ENCODE measurements around the gene MYLK. TPM values are rescaled to one million over a fixed set of nuclear protein-coding genes. Genes with fewer than 3 reads are reported as not detected.

The MYLK gene
- total RNA-seq, 2 experiments from 2014 or later: 0.22 TPM; not detected in 1

DNA sequence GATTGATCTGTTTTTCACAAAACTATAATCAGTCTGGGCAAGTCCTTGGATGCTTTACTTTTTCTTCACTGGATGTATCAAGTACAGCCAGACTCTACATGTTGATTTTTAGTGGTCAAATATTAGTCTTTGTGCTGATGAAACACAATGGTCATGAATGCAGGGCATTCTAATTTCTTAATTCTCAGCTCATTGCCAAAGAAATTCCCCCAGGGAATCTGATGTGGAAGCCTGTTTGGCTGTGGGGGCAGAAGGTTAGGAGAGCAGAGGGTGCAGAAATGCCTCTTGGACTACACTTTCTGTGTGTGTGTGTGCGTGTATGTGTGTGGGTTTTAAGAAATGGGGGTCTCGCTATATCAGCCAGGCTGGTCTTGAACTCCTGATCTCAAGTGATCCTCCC is 250.6 kb downstream of the MYLK start:
- Mint-ChIP-seq H3K27ac (no peak overlapping the region), H3K4me1 (ENCODE audit: low read depth) (no peaks in the 10 kb centered on the region), H3K27me3 (no peaks in the 10 kb centered on the region), H3K9me3 (no peaks in the 10 kb centered on the region), H3K36me3 (ENCODE audit: low read depth) (no peaks in the 10 kb centered on the region), H3K4me3 (no peak overlapping the region)
- ChIA-PET POLR2A (no interaction called here), CTCF (no interaction called here)
- ATAC-seq (ENCODE audit: poor library complexity): no peak
- intact Hi-C loops (cut with DNase I, micrococcal nuclease): no loop called here
- TF ChIP-seq, protein P1, sequence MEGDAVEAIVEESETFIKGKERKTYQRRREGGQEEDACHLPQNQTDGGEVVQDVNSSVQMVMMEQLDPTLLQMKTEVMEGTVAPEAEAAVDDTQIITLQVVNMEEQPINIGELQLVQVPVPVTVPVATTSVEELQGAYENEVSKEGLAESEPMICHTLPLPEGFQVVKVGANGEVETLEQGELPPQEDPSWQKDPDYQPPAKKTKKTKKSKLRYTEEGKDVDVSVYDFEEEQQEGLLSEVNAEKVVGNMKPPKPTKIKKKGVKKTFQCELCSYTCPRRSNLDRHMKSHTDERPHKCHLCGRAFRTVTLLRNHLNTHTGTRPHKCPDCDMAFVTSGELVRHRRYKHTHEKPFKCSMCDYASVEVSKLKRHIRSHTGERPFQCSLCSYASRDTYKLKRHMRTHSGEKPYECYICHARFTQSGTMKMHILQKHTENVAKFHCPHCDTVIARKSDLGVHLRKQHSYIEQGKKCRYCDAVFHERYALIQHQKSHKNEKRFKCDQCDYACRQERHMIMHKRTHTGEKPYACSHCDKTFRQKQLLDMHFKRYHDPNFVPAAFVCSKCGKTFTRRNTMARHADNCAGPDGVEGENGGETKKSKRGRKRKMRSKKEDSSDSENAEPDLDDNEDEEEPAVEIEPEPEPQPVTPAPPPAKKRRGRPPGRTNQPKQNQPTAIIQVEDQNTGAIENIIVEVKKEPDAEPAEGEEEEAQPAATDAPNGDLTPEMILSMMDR (IDR thresholded peaks at IDR 0.05): no peak
- no peaks in the 10 kb centered on the region for H3K36me3 ChIP-seq (ENCODE audit: insufficient read depth, low read length)
- H3K4me3 ChIP-seq (ENCODE audit: low read length): no peak overlapping the region
- H3K9me3 ChIP-seq (ENCODE audit: control insufficient read depth in 1 of 2, insufficient read depth in 1 of 2, low read length in 2 of 2): no peaks in the 10 kb centered on the region
- no peaks in the 10 kb centered on the region for H3K27me3 ChIP-seq (ENCODE audit: control insufficient read depth in 1 of 2, insufficient read depth in 2 of 2, low read length in 2 of 2)
- H3K4me1 ChIP-seq (ENCODE audit: insufficient read depth, low read length): no peaks in the 10 kb centered on the region
- H3K27ac ChIP-seq (ENCODE audit: low read depth in 1 of 2, low read length in 2 of 2): no peak overlapping the region
- no peak for DNase-seq

GRCh38 chr3:123632161-123632655 is 251.9 kb downstream of the MYLK start:
- ChIA-PET CTCF (no interaction called here), POLR2A (no interaction called here)
- no peaks in the 10 kb centered on the region for H3K36me3 ChIP-seq (ENCODE audit: insufficient read depth, low read length)
- H3K4me3 ChIP-seq (ENCODE audit: low read length): no peak overlapping the region
- ATAC-seq (ENCODE audit: poor library complexity) (no peak), DNase-seq (no peak)
- peaks cover 6% of the 10 kb centered on the region for H3K27me3 Mint-ChIP-seq
- no peak overlapping the region for H3K27ac ChIP-seq (ENCODE audit: low read depth in 1 of 2, low read length in 2 of 2)
- no peaks in the 10 kb centered on the region for H3K4me1 ChIP-seq (ENCODE audit: insufficient read depth, low read length)
- no peak overlapping the region for H3K27ac Mint-ChIP-seq
- no peak overlapping the region for H3K4me3 Mint-ChIP-seq
- no peaks in the 10 kb centered on the region for H3K9me3 ChIP-seq (ENCODE audit: control insufficient read depth in 1 of 2, insufficient read depth in 1 of 2, low read length in 2 of 2)
- no peaks in the 10 kb centered on the region for H3K36me3 Mint-ChIP-seq (ENCODE audit: low read depth)
- no peaks in the 10 kb centered on the region for H3K4me1 Mint-ChIP-seq (ENCODE audit: low read depth)
- TF ChIP-seq, protein P1 (IDR thresholded peaks at IDR 0.05): no peak
- H3K9me3 Mint-ChIP-seq: no peaks in the 10 kb centered on the region
- intact Hi-C loops (cut with DNase I, micrococcal nuclease): no loop called here
- H3K27me3 ChIP-seq (ENCODE audit: control insufficient read depth in 1 of 2, insufficient read depth in 2 of 2, low read length in 2 of 2): no peaks in the 10 kb centered on the region

- peaks cover 0 to 5% of the 10 kb centered on the region in 2 experiments for H3K27me3 ChIP-seq (ENCODE audit: control insufficient read depth in 1 of 2, insufficient read depth in 2 of 2, low read length in 2 of 2)
- H3K27ac Mint-ChIP-seq: no peak overlapping the region
- no peak overlapping the region for H3K4me3 Mint-ChIP-seq
- H3K4me3 ChIP-seq (ENCODE audit: low read length): no peak overlapping the region
- TF ChIP-seq, protein P1 (IDR thresholded peaks at IDR 0.05): no peak
- no peaks in the 10 kb centered on the region for H3K4me1 ChIP-seq (ENCODE audit: insufficient read depth, low read length)
- CTCF ChIA-PET: no interaction called here
- no peak overlapping the region for H3K27ac ChIP-seq (ENCODE audit: low read depth in 1 of 2, low read length in 2 of 2)
- DNase-seq: no peak
- no peak for ATAC-seq (ENCODE audit: poor library complexity)
- POLR2A ChIA-PET: no interaction called here
- no peaks in the 10 kb centered on the region for H3K4me1 Mint-ChIP-seq (ENCODE audit: low read depth)
- H3K9me3 Mint-ChIP-seq: no peaks in the 10 kb centered on the region
- H3K36me3 Mint-ChIP-seq (ENCODE audit: low read depth): no peaks in the 10 kb centered on the region
- intact Hi-C loops (cut with DNase I, micrococcal nuclease): loop anchor here in 1 of 2 experiments (10.0 kb wide), 1 partner anchor 715 kb away; no protein-coding TSS in a partner anchor
- H3K36me3 ChIP-seq (ENCODE audit: insufficient read depth, low read length): no peaks in the 10 kb centered on the region
- peaks cover 7% of the 10 kb centered on the region for H3K27me3 Mint-ChIP-seq
- H3K9me3 ChIP-seq (ENCODE audit: control insufficient read depth in 1 of 2, insufficient read depth in 1 of 2, low read length in 2 of 2): no peaks in the 10 kb centered on the region
Observed at GRCh38 chr3:123629747-123630047, 254.4 kb downstream of the MYLK start.
